ENCODE data around the gene ZBTB6. TPM values are rescaled to one million over a fixed set of nuclear protein-coding genes. Genes with fewer than 3 reads are reported as not detected.

Gene ZBTB6
- 13.7 TPM for polyA plus RNA-seq (2013, experiment 1 of 4)
- 15.6 TPM for polyA plus RNA-seq (2013, experiment 2 of 4)
- polyA plus RNA-seq (2013, experiment 3 of 4), result 13.6 TPM
- polyA plus RNA-seq (2013, experiment 4 of 4), result 13.3 TPM

DNA sequence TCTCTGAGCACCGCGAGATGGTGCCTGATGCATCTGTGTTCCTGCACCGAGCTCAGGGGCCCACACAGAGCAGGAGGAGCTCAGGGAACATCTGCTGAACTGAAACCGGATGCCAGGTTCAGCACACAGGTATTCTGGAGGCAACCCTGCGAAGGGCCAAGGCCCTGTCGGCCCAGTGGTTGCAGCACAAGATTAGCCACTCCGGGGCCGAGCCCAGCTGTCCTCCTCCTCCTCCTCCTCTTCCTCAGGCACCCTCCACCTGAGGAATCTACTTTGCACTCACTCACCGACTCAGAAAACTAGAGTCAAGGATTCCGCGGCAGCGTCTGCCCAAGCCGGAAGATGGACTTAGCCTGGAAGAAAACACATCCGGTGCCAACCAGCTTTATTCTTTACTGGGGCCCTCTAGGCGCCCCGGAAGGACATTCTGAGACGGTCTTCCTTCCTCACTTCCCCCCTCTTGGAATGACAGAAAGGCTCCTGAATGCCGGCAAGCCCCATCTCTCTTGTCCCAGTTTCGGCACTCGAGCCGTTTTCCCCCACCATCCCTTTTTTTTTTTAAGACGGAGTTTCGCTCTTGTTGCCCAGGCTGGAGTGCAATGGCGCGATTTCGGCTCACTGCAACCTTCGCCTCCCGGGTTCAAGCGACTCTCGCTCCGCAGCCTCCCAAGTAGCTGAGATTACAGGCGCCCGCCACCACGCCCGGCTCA is at the start of gene ZBTB6:
ZBTB6 (minus strand) TSS at position 360 of the 710 bp plus-strand sequence. CDS start 1,251 bp downstream, outside the sequence.
- peaks cover 4% of the 10 kb centered on the region for H3K4me1 ChIP-seq (ENCODE audit: control insufficient read depth, insufficient read depth, low read length)
- no peaks in the 10 kb centered on the region for H3K9me3 ChIP-seq (ENCODE audit: control insufficient read depth, low read length)
- peak within 1 kb of the TSS; percentile 70 for H3K4me3 ChIP-seq (ENCODE audit: insufficient read depth, low read depth, low read length)
- WGBS, 2 experiments, result 1% methylated on average over 35 of the region's 35 CpGs
- no peaks in the 10 kb centered on the region for H3K27me3 ChIP-seq (ENCODE audit: control insufficient read depth, insufficient read depth, low read length, poor library complexity, severe bottlenecking)
- peaks cover 7% of the 10 kb centered on the region for H3K36me3 ChIP-seq (ENCODE audit: control insufficient read depth, insufficient read depth, low read length)
- peak within 1 kb of the TSS; percentile 86 for H3K27ac ChIP-seq (ENCODE audit: insufficient read depth, low read depth, low read length, poor library complexity, severe bottlenecking)

DNA sequence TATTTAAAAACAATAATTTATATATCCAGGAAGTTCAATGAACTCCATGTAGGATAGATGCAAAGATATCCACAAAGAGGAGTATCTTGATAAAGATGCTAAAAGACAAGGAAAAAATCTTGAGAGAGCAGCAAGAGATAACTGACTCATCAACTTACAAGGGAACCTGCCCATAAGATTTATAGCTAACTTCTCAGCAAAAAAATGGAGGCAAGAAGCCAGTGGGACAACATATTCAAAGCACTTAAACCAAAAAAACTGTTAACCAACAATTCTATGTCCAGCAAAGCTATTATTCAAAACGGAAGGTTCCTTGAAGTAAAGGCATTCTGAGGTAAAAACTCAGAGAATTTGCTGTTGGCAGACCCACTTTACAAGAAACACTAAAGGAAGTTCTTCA is 48.0 kb upstream of the ZBTB6 start:
- no peaks in the 10 kb centered on the region for H3K27me3 ChIP-seq (ENCODE audit: control insufficient read depth, insufficient read depth, low read length, poor library complexity, severe bottlenecking)
- no peak overlapping the region for H3K27ac ChIP-seq (ENCODE audit: insufficient read depth, low read depth, low read length, poor library complexity, severe bottlenecking)
- no peak overlapping the region for H3K4me3 ChIP-seq (ENCODE audit: insufficient read depth, low read depth, low read length)
- peaks cover 17% of the 10 kb centered on the region for H3K36me3 ChIP-seq (ENCODE audit: control insufficient read depth, insufficient read depth, low read length)
- H3K4me1 ChIP-seq (ENCODE audit: control insufficient read depth, insufficient read depth, low read length), result no peaks in the 10 kb centered on the region
- WGBS, 2 experiments, result 83 to 92% methylated on average over 1 of the region's 1 CpG
- H3K9me3 ChIP-seq (ENCODE audit: control insufficient read depth, low read length), result no peaks in the 10 kb centered on the region

DNA sequence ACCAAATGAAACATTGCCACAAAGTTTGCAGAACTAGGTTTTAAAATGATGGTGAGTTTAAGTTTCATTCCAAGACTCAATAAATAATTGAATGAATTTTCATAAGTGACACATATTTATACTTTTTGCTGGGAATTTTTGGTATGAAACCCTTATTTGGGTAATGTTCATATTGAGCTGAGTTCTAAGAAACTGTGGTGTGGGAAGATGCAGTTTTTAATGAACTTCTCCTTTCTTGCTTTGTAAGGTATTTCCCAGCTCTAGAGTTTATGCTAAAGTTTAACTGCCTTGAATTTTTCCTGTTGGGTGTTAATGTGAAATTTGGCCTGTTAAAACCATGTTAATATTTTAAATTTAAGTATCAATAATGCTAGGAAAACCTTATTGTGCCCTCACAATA is 42.8 kb upstream of the ZBTB6 start:
- H3K27me3 ChIP-seq (ENCODE audit: control insufficient read depth, insufficient read depth, low read length, poor library complexity, severe bottlenecking), result no peaks in the 10 kb centered on the region
- H3K4me1 ChIP-seq (ENCODE audit: control insufficient read depth, insufficient read depth, low read length), result no peaks in the 10 kb centered on the region
- no peak overlapping the region for H3K27ac ChIP-seq (ENCODE audit: insufficient read depth, low read depth, low read length, poor library complexity, severe bottlenecking)
- no peaks in the 10 kb centered on the region for H3K9me3 ChIP-seq (ENCODE audit: control insufficient read depth, low read length)
- no peak overlapping the region for H3K4me3 ChIP-seq (ENCODE audit: insufficient read depth, low read depth, low read length)
- peaks cover 13% of the 10 kb centered on the region for H3K36me3 ChIP-seq (ENCODE audit: control insufficient read depth, insufficient read depth, low read length)

DNA sequence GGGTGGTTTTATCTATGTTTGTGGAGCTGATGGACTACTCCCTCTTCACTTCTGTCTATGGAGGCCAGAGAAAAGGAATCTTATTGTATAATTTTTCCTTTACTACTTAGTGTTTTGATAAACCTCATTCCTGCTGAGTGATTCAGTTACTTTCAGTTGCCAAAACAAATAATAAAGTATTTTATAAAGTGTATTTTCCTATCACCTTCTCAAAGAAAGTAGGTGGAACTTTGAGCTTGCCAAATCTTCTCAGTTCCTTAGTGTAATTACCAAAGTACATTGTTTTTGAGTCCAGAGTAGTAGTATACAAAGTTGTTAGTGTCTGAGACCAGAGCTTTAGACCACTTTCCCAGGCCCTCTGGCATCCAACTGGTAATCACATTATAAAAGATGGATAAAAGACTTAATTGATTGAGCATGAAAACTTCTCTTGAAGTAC is 41.1 kb upstream of the ZBTB6 start:
- Histone ChIP-seq H3K27me3 (ENCODE audit: control insufficient read depth, insufficient read depth, low read length, poor library complexity, severe bottlenecking) (no peaks in the 10 kb centered on the region), H3K9me3 (ENCODE audit: control insufficient read depth, low read length) (no peaks in the 10 kb centered on the region), H3K36me3 (ENCODE audit: control insufficient read depth, insufficient read depth, low read length) (peaks cover 1% of the 10 kb centered on the region), H3K27ac (ENCODE audit: insufficient read depth, low read depth, low read length, poor library complexity, severe bottlenecking) (no peak overlapping the region), H3K4me1 (ENCODE audit: control insufficient read depth, insufficient read depth, low read length) (no peaks in the 10 kb centered on the region), H3K4me3 (ENCODE audit: insufficient read depth, low read depth, low read length) (no peak overlapping the region)

DNA sequence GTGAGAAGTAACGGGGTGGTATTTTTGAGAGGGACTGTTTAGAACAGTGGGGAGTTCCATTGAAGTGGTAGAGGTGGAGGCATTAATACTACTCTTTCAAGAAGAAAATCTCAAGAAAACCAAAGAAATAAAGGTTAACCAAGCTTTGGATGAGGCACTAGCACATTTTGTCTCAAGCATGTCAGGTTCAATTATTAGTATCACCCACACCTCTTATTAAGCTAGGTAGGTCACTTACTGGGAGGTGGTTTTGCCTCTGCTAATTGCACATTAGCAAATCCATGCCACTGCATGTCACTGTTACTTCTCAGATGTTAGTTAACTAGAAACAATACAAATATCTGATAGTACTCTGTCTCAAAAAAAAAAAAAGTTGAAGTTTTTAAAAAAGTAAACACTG is 37.9 kb upstream of the ZBTB6 start:
- Histone ChIP-seq H3K27me3 (ENCODE audit: control insufficient read depth, insufficient read depth, low read length, poor library complexity, severe bottlenecking) (no peaks in the 10 kb centered on the region), H3K4me3 (ENCODE audit: insufficient read depth, low read depth, low read length) (no peak overlapping the region), H3K4me1 (ENCODE audit: control insufficient read depth, insufficient read depth, low read length) (peaks cover 3% of the 10 kb centered on the region), H3K9me3 (ENCODE audit: control insufficient read depth, low read length) (no peaks in the 10 kb centered on the region), H3K27ac (ENCODE audit: insufficient read depth, low read depth, low read length, poor library complexity, severe bottlenecking) (no peak overlapping the region), H3K36me3 (ENCODE audit: control insufficient read depth, insufficient read depth, low read length) (no peaks in the 10 kb centered on the region)
- 86 to 100% methylated on average over 1 of the region's 1 CpG for WGBS, 2 experiments

DNA sequence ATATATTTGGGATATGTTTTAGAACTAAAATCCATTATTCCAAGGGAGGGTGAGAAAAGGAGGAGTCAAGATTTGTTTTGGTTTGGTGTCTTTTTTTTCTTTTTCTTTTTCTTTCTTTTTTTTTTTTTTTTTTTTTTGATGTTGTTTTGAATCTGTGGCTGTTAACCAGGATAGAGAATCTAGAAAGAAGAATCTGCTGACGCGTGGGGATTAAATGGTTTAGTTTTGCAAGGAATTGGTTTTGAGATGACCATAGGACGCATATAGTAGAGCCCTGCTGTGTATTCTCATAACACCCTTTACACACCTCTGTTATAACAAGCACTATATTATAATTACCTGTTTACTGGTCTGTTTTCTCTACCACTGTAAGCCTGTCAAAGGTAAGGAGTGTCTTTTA is 37.1 kb upstream of the ZBTB6 start:
- 98% methylated on average over 3 of the region's 3 CpGs; no CpG with 5 or more reads in 1 of the 2 experiments for WGBS, 2 experiments
- Histone ChIP-seq H3K36me3 (ENCODE audit: control insufficient read depth, insufficient read depth, low read length) (no peaks in the 10 kb centered on the region), H3K9me3 (ENCODE audit: control insufficient read depth, low read length) (no peaks in the 10 kb centered on the region), H3K4me3 (ENCODE audit: insufficient read depth, low read depth, low read length) (no peak overlapping the region), H3K27ac (ENCODE audit: insufficient read depth, low read depth, low read length, poor library complexity, severe bottlenecking) (no peak overlapping the region), H3K27me3 (ENCODE audit: control insufficient read depth, insufficient read depth, low read length, poor library complexity, severe bottlenecking) (no peaks in the 10 kb centered on the region), H3K4me1 (ENCODE audit: control insufficient read depth, insufficient read depth, low read length) (peaks cover 3% of the 10 kb centered on the region)

DNA sequence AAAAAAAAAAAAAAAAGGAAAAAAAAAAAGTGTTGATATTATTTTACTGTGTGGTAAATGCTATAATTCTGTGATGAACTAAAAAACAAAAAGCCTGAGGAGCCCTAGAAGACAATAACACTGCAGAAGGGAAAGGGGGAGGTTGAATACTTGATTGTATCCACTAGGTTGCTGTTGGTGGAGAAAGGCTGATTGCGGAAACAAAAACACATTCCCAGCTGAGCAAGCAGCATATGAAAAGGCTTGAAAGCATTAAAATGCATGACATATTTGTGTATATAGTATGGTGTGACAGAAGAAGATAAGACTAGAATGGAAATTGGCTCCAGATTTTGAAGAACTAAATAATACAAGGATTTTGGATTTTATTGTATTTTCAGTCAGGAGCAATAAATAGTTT is 36.6 kb upstream of the ZBTB6 start:
- 68 to 74% methylated on average over 1 of the region's 1 CpG for WGBS, 2 experiments
- Histone ChIP-seq H3K27me3 (ENCODE audit: control insufficient read depth, insufficient read depth, low read length, poor library complexity, severe bottlenecking) (no peaks in the 10 kb centered on the region), H3K27ac (ENCODE audit: insufficient read depth, low read depth, low read length, poor library complexity, severe bottlenecking) (no peak overlapping the region), H3K4me3 (ENCODE audit: insufficient read depth, low read depth, low read length) (no peak overlapping the region), H3K4me1 (ENCODE audit: control insufficient read depth, insufficient read depth, low read length) (peaks cover 3% of the 10 kb centered on the region), H3K9me3 (ENCODE audit: control insufficient read depth, low read length) (no peaks in the 10 kb centered on the region), H3K36me3 (ENCODE audit: control insufficient read depth, insufficient read depth, low read length) (no peaks in the 10 kb centered on the region)

GRCh38 chr9:122948313-122948712 is 35.2 kb upstream of the ZBTB6 start:
- WGBS, 2 experiments, result 93 to 94% methylated on average over 3 of the region's 3 CpGs
- Histone ChIP-seq H3K27ac (ENCODE audit: insufficient read depth, low read depth, low read length, poor library complexity, severe bottlenecking) (no peak overlapping the region), H3K9me3 (ENCODE audit: control insufficient read depth, low read length) (no peaks in the 10 kb centered on the region)

DNA sequence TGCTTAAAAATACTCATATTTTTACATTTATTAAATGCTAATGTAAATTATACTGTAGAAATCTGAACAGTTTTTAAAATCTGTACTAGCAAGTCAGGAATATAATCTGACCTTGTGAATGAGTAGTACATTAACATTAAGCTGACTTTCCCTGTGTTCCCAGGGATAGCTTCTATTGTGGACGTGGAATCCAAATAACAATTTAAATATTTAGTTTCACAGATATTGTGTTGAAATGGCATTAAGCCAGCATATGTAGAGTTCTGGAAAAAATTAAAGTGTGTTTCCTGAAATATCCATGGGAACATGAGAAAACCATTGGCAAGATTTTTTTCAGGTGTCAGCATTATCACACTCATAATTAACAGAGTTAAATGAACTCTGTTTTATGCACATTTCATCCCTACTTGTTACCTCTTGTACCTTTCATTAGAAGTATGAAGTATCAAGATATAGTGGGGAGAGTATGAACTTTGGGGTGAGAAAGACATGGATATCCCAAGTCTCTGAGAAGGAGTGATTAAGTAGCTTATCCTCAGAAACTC is 33.4 kb upstream of the ZBTB6 start:
- Histone ChIP-seq H3K4me3 (ENCODE audit: insufficient read depth, low read depth, low read length) (no peak overlapping the region), H3K27me3 (ENCODE audit: control insufficient read depth, insufficient read depth, low read length, poor library complexity, severe bottlenecking) (no peaks in the 10 kb centered on the region), H3K4me1 (ENCODE audit: control insufficient read depth, insufficient read depth, low read length) (peaks cover 3% of the 10 kb centered on the region), H3K9me3 (ENCODE audit: control insufficient read depth, low read length) (no peaks in the 10 kb centered on the region), H3K36me3 (ENCODE audit: control insufficient read depth, insufficient read depth, low read length) (peaks cover 3% of the 10 kb centered on the region), H3K27ac (ENCODE audit: insufficient read depth, low read depth, low read length, poor library complexity, severe bottlenecking) (no peak overlapping the region)
- WGBS, 2 experiments, result 100% methylated on average over 1 of the region's 1 CpG

More at GRCh38 chr9:122948313-122948712, 35.2 kb upstream of the ZBTB6 start:
- Histone ChIP-seq H3K36me3 (ENCODE audit: control insufficient read depth, insufficient read depth, low read length) (peaks cover 3% of the 10 kb centered on the region), H3K4me3 (ENCODE audit: insufficient read depth, low read depth, low read length) (no peak overlapping the region), H3K4me1 (ENCODE audit: control insufficient read depth, insufficient read depth, low read length) (peaks cover 3% of the 10 kb centered on the region), H3K27me3 (ENCODE audit: control insufficient read depth, insufficient read depth, low read length, poor library complexity, severe bottlenecking) (no peaks in the 10 kb centered on the region)

DNA sequence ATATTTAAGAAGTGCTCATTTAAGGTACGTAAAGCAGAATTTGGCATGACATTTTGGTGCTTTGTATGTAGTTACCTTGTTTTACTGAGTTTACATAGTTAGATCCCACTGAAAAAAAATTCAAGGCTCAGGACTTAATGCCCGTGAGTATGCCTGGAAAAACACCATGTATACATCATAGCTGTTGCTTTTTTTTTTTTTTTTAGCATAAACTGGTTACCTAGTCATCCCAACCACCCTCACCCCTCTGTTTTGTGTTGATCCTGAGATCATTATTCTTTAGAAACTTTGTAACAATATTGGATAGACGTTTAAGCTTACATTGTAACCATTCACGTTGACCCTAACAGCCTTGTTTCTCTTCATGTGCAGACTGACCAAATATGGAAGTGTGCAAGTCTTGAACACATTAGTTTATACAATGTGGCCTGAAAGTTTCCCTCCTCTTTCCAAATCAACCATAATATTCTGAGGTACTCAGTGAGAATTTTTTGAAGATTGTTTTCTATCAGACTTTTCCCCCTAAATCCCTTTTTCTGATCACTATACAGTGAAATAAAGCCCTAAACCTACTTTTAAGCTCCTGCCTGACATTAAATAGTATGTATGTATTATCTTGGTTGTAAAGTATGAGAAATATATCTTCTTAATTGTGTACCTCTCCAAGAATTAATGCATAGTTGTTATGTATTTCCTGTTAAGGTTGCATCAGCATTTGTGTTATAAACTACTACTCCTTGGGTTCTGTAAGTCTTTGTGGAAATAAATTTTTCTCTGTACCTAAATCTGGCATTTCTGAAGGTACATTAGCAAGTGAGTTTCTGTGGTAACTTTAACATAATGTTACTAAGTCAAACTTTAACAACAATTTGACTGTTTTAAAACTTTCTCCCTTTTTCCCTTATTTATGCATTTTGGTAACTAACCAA is 32.1 kb upstream of the ZBTB6 start:
- WGBS, 2 experiments, result 89 to 95% methylated on average over 3 of the region's 4 CpGs
- Histone ChIP-seq H3K27ac (ENCODE audit: insufficient read depth, low read depth, low read length, poor library complexity, severe bottlenecking) (no peak overlapping the region), H3K4me3 (ENCODE audit: insufficient read depth, low read depth, low read length) (no peak overlapping the region), H3K27me3 (ENCODE audit: control insufficient read depth, insufficient read depth, low read length, poor library complexity, severe bottlenecking) (no peaks in the 10 kb centered on the region), H3K4me1 (ENCODE audit: control insufficient read depth, insufficient read depth, low read length) (peaks cover 3% of the 10 kb centered on the region), H3K9me3 (ENCODE audit: control insufficient read depth, low read length) (no peaks in the 10 kb centered on the region), H3K36me3 (ENCODE audit: control insufficient read depth, insufficient read depth, low read length) (peaks cover 3% of the 10 kb centered on the region)

Measured in ectodermal cell (in vitro differentiated cells).